ENCODE data around the gene ACAN. TPM values are rescaled to one million over a fixed set of nuclear protein-coding genes. Genes with fewer than 3 reads are reported as not detected.

The ACAN gene
- polyA plus RNA-seq, 4 donors = 0.09 to 0.27 TPM; not detected in 2

GRCh38 chr15:88891540-88892254 lies 88.5 kb downstream of the ACAN start:
- H3K4me1 ChIP-seq (ENCODE audit: control insufficient read depth in 3 of 3, insufficient read depth in 2 of 3, low read depth in 1 of 3, low read length in 2 of 3) = no peaks in the 10 kb centered on the region
- FAIRE-seq = no peak
- no peaks in the 10 kb centered on the region for H3K9me3 ChIP-seq (ENCODE audit: control insufficient read depth in 2 of 2, insufficient read depth in 1 of 2, low read depth in 1 of 2, low read length in 1 of 2)
- 66 to 85% (median 79%) methylated on average over 7 of the region's 7 CpGs for WGBS, 3 donors
- no peak overlapping the region for H3K27ac ChIP-seq (ENCODE audit: low read depth in 1 of 3, low read length in 2 of 3)
- no peak for DNase-seq
- H3K36me3 ChIP-seq (ENCODE audit: control insufficient read depth in 3 of 3, insufficient read depth in 2 of 3, low read depth in 1 of 3, low read length in 3 of 3) = no peaks in the 10 kb centered on the region
- peaks cover 0 to 24% (median 0%) of the 10 kb centered on the region in 3 donors for H3K27me3 ChIP-seq (ENCODE audit: control insufficient read depth in 3 of 3, insufficient read depth in 3 of 3, low read length in 3 of 3)
- H3K4me3 ChIP-seq (ENCODE audit: low read depth in 1 of 3, low read length in 3 of 3) = no peak overlapping the region

- Histone ChIP-seq H3K4me3 (ENCODE audit: low read depth in 1 of 3, low read length in 3 of 3) (peak overlapping the region in 2 of 3 donors; percentile 57 to 58), H3K36me3 (ENCODE audit: control insufficient read depth in 3 of 3, insufficient read depth in 2 of 3, low read depth in 1 of 3, low read length in 3 of 3) (no peaks in the 10 kb centered on the region), H3K27ac (ENCODE audit: low read depth in 1 of 3, low read length in 2 of 3) (no peak overlapping the region), H3K9me3 (ENCODE audit: control insufficient read depth in 2 of 2, insufficient read depth in 1 of 2, low read depth in 1 of 2, low read length in 1 of 2) (no peaks in the 10 kb centered on the region), H3K27me3 (ENCODE audit: control insufficient read depth in 3 of 3, insufficient read depth in 3 of 3, low read length in 3 of 3) (peaks cover 0 to 24% (median 0%) of the 10 kb centered on the region in 3 donors), H3K4me1 (ENCODE audit: control insufficient read depth in 3 of 3, insufficient read depth in 2 of 3, low read depth in 1 of 3, low read length in 2 of 3) (no peaks in the 10 kb centered on the region)
- 2 to 5% (median 3%) methylated on average over 22 to 23 of the region's 23 CpGs for WGBS, 3 donors
- FAIRE-seq (no peak), DNase-seq (peak; percentile 38 to 75)
Observed at GRCh38 chr15:88894348-88894818, 91.1 kb downstream of the ACAN start.

GRCh38 chr15:88894819-88895767 lies 91.9 kb downstream of the ACAN start, which contains the start of gene HAPLN3:
Gene HAPLN3 (minus strand): TSS chr15:88895544. CDS start chr15:88887298, 8,246 bp downstream.
- FAIRE-seq = no peak

GRCh38 chr15:88896333-88897033 lies 93.2 kb downstream of the ACAN start:
- FAIRE-seq = no peak
- no peak for DNase-seq
- H3K27ac ChIP-seq (ENCODE audit: low read depth in 1 of 3, low read length in 2 of 3) = no peak overlapping the region
- no peaks in the 10 kb centered on the region for H3K4me1 ChIP-seq (ENCODE audit: control insufficient read depth in 3 of 3, insufficient read depth in 2 of 3, low read depth in 1 of 3, low read length in 2 of 3)
- peaks cover 0 to 24% (median 0%) of the 10 kb centered on the region in 3 donors for H3K27me3 ChIP-seq (ENCODE audit: control insufficient read depth in 3 of 3, insufficient read depth in 3 of 3, low read length in 3 of 3)
- peaks cover 0 to 8% (median 0%) of the 10 kb centered on the region in 3 donors for H3K36me3 ChIP-seq (ENCODE audit: control insufficient read depth in 3 of 3, insufficient read depth in 2 of 3, low read depth in 1 of 3, low read length in 3 of 3)
- WGBS, 3 donors = 76 to 79% (median 79%) methylated on average over 8 of the region's 8 CpGs
- H3K4me3 ChIP-seq (ENCODE audit: low read depth in 1 of 3, low read length in 3 of 3) = no peak overlapping the region
- H3K9me3 ChIP-seq (ENCODE audit: control insufficient read depth in 2 of 2, insufficient read depth in 1 of 2, low read depth in 1 of 2, low read length in 1 of 2) = no peaks in the 10 kb centered on the region

More at GRCh38 chr15:88894819-88895767, 91.9 kb downstream of the ACAN start, which contains the start of gene HAPLN3:
- no peaks in the 10 kb centered on the region for H3K36me3 ChIP-seq (ENCODE audit: control insufficient read depth in 3 of 3, insufficient read depth in 2 of 3, low read depth in 1 of 3, low read length in 3 of 3)
- peaks cover 0 to 24% (median 0%) of the 10 kb centered on the region in 3 donors for H3K27me3 ChIP-seq (ENCODE audit: control insufficient read depth in 3 of 3, insufficient read depth in 3 of 3, low read length in 3 of 3)
- peak; percentile 25 to 45 for DNase-seq
- 1 to 3% (median 2%) methylated on average over 57 to 70 of the region's 70 CpGs for WGBS, 3 donors
- H3K9me3 ChIP-seq (ENCODE audit: control insufficient read depth in 2 of 2, insufficient read depth in 1 of 2, low read depth in 1 of 2, low read length in 1 of 2) = no peaks in the 10 kb centered on the region
- H3K4me1 ChIP-seq (ENCODE audit: control insufficient read depth in 3 of 3, insufficient read depth in 2 of 3, low read depth in 1 of 3, low read length in 2 of 3) = no peaks in the 10 kb centered on the region
- H3K4me3 ChIP-seq (ENCODE audit: low read depth in 1 of 3, low read length in 3 of 3) = peak within 1 kb of the TSS; percentile 27 to 58 (median 57)
- H3K27ac ChIP-seq (ENCODE audit: low read depth in 1 of 3, low read length in 2 of 3) = no peak within 1 kb of the TSS

GRCh38 chr15:88897142-88897455 lies 93.9 kb downstream of the ACAN start:
- DNase-seq (no peak), FAIRE-seq (no peak)
- WGBS, 3 donors = 26 to 47% (median 44%) methylated on average over 8 of the region's 8 CpGs
- Histone ChIP-seq H3K27me3 (ENCODE audit: control insufficient read depth in 3 of 3, insufficient read depth in 3 of 3, low read length in 3 of 3) (peaks cover 0 to 24% (median 0%) of the 10 kb centered on the region in 3 donors), H3K9me3 (ENCODE audit: control insufficient read depth in 2 of 2, insufficient read depth in 1 of 2, low read depth in 1 of 2, low read length in 1 of 2) (no peaks in the 10 kb centered on the region), H3K4me3 (ENCODE audit: low read depth in 1 of 3, low read length in 3 of 3) (no peak overlapping the region), H3K36me3 (ENCODE audit: control insufficient read depth in 3 of 3, insufficient read depth in 2 of 3, low read depth in 1 of 3, low read length in 3 of 3) (peaks cover 0 to 11% (median 0%) of the 10 kb centered on the region in 3 donors), H3K27ac (ENCODE audit: low read depth in 1 of 3, low read length in 2 of 3) (no peak overlapping the region), H3K4me1 (ENCODE audit: control insufficient read depth in 3 of 3, insufficient read depth in 2 of 3, low read depth in 1 of 3, low read length in 2 of 3) (no peaks in the 10 kb centered on the region)

GRCh38 chr15:88897456-88898194 lies 94.4 kb downstream of the ACAN start:
- peaks cover 0 to 15% (median 0%) of the 10 kb centered on the region in 3 donors for H3K36me3 ChIP-seq (ENCODE audit: control insufficient read depth in 3 of 3, insufficient read depth in 2 of 3, low read depth in 1 of 3, low read length in 3 of 3)
- H3K4me3 ChIP-seq (ENCODE audit: low read depth in 1 of 3, low read length in 3 of 3) = no peak overlapping the region
- peak; percentile 52 to 81 for DNase-seq
- 47 to 53% (median 50%) methylated on average over 12 of the region's 12 CpGs for WGBS, 3 donors
- no peak overlapping the region for H3K27ac ChIP-seq (ENCODE audit: low read depth in 1 of 3, low read length in 2 of 3)
- H3K27me3 ChIP-seq (ENCODE audit: control insufficient read depth in 3 of 3, insufficient read depth in 3 of 3, low read length in 3 of 3) = peaks cover 0 to 24% (median 0%) of the 10 kb centered on the region in 3 donors
- FAIRE-seq = no peak
- H3K9me3 ChIP-seq (ENCODE audit: control insufficient read depth in 2 of 2, insufficient read depth in 1 of 2, low read depth in 1 of 2, low read length in 1 of 2) = no peaks in the 10 kb centered on the region
- no peaks in the 10 kb centered on the region for H3K4me1 ChIP-seq (ENCODE audit: control insufficient read depth in 3 of 3, insufficient read depth in 2 of 3, low read depth in 1 of 3, low read length in 2 of 3)

GRCh38 chr15:88898736-88899135 lies 95.5 kb downstream of the ACAN start:
- peaks cover 0 to 19% (median 0%) of the 10 kb centered on the region in 3 donors for H3K36me3 ChIP-seq (ENCODE audit: control insufficient read depth in 3 of 3, insufficient read depth in 2 of 3, low read depth in 1 of 3, low read length in 3 of 3)
- FAIRE-seq = no peak
- peaks cover 0 to 20% (median 0%) of the 10 kb centered on the region in 3 donors for H3K27me3 ChIP-seq (ENCODE audit: control insufficient read depth in 3 of 3, insufficient read depth in 3 of 3, low read length in 3 of 3)
- no peak overlapping the region for H3K4me3 ChIP-seq (ENCODE audit: low read depth in 1 of 3, low read length in 3 of 3)
- WGBS, 3 donors = 85 to 92% (median 87%) methylated on average over 15 of the region's 15 CpGs
- H3K27ac ChIP-seq (ENCODE audit: low read depth in 1 of 3, low read length in 2 of 3) = no peak overlapping the region
- no peaks in the 10 kb centered on the region for H3K9me3 ChIP-seq (ENCODE audit: control insufficient read depth in 2 of 2, insufficient read depth in 1 of 2, low read depth in 1 of 2, low read length in 1 of 2)
- DNase-seq = no peak
- H3K4me1 ChIP-seq (ENCODE audit: control insufficient read depth in 3 of 3, insufficient read depth in 2 of 3, low read depth in 1 of 3, low read length in 2 of 3) = no peaks in the 10 kb centered on the region

Data from small intestine (tissue), 7 donors.